OCI-LY3 (cell line): ENCODE data around the gene RAB27B.

Experiments used
- CTCF ChIP-seq: fragments of 200-600, 300-600 bp; sonication (generic); IDR thresholded peaks from 2 replicates; pipeline ENCODE4 v1.5.1; 2014; ENCODE audit warnings: antibody characterized with exemption, low read length, low read depth
- EZH2phosphoT487 ChIP-seq: fragments of 200-600 bp; shearing (Covaris generic); IDR thresholded peaks from 2 replicates; pipeline ENCODE4 v1.6.1; 2018; ENCODE audit warnings: antibody characterized with exemption, mixed run types, low read depth

- TF ChIP-seq CTCF (no peak), EZH2phosphoT487 (no peak)
Observed at GRCh38 chr18:54872681-54873080, 44.4 kb downstream of the RAB27B start.
